GM12891 (cell line): ENCODE data around the gene GON4L.
"Not testable (repeated sequence)": the region's sequence is repeated elsewhere in the genome, so short reads cannot be mapped to it uniquely, and the experiment has no call there.

Source experiments
- POLR2A ChIP-seq: IDR thresholded peaks from 2 replicates; pipeline ENCODE4 v1.6.1; 2011; ENCODE audit warnings: low read depth, low read length, control low read depth
- POLR2AphosphoS5 ChIP-seq: IDR thresholded peaks from 2 replicates; pipeline ENCODE4 v1.6.1; 2011; ENCODE audit warnings: low read depth, low read length, control low read depth
- SPI1 ChIP-seq: IDR thresholded peaks from 2 replicates; pipeline ENCODE4 v1.6.1; 2011; ENCODE audit warnings: low read depth, low read length, control low read depth

DNA sequence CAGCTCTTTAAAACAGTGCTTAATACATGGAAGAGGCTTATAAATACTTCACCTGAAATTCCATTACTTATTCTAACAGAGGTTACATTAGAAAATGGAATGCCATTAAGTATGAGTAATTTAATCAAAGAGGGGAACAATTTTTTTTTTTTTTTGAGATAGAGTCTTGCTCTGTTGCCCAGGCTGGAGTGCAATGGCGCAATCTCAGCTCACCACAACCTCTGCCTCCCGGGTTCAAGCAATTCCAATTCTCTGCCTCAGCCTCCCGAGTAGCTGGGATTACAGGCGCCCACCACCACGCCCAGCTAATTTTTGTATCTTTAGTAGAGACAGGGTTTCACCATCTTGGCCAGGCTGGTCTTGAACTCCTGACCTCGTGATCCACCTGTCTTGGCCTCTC is 38.6 kb upstream of the GON4L start:
- TF ChIP-seq POLR2A, POLR2AphosphoS5, SPI1: not testable (repeated sequence)
